GM18870 (cell line): Measurements from ENCODE around the gene NELL2.

Experiments used
- ATAC-seq: cut with Tn5 transposase; IDR thresholded peaks from one replicate; pipeline ENCODE4 v1.9.1; 2021; ENCODE audit warnings: moderate library complexity; ENCODE audit not compliant: unreplicated experiment

NELL2 gene

DNA sequence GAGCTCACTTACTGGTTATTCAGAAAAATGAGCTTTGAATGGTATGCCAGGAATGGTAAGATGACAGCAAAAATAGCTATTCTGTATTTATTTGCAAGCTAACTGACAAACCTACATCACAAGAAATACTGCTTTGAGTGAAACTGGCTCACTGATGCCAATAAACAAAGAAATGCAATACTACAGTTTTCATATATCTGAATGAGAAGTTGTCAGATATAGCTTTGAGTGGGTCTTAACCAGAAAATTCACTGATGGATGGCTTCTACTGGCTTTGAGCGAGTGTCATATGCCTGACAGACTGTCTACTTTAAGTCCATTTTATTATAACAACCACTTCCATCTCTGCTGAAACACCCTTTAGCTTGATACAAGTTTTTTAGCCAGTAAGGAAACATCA lies 330.1 kb downstream of the NELL2 start:
- no peak for ATAC-seq

GRCh38 chr12:44544018-44544417 lies 332.1 kb downstream of the NELL2 start:
- ATAC-seq = peak; percentile 50

GRCh38 chr12:44542716-44543115 lies 333.4 kb downstream of the NELL2 start:
- ATAC-seq = no peak

DNA sequence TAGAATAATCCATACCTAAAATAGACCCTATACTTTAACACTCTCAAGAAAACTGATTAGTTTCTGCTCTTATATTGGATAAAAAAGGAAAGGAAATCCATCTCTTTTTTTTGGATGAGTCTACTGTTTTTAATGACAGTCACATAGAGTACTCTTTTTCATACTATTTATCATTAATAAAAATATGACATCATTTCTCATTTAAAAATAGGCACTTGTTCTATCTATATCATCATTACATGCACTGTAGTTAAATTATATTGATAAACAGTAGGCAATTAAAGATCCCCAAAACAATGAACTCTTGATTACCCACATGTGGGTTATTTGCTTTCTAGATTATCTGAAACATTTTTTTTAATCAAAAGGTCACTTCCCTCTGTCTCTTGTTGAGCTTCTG lies 338.8 kb downstream of the NELL2 start:
- no peak for ATAC-seq

GRCh38 chr12:44532940-44533339 lies 343.2 kb downstream of the NELL2 start:
- no peak for ATAC-seq

GRCh38 chr12:44531320-44531971 lies 344.7 kb downstream of the NELL2 start:
- ATAC-seq = no peak

- no peak for ATAC-seq
Measured at GRCh38 chr12:44526655-44527182, 349.4 kb downstream of the NELL2 start.

GRCh38 chr12:44525806-44526654 lies 350.1 kb downstream of the NELL2 start:
- no peak for ATAC-seq

DNA sequence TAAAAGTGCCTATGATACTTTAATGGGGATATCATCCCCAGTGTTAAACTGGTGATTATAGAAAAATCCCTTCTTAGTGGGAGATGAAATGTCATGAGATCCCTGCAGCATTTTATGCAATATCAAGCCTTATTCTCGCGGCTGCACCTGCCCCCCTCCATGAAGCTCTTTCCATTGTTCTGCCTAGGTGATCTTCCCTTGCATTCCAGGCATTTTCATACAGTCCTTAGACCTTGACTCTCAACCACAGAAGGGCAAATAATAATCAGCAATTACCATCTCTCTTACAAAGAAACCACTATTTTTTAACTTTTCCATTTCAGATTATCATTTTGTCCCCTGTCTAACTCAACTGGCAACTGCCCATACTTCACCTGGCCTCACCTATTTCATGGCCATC lies 352.3 kb downstream of the NELL2 start:
- no peak for ATAC-seq

DNA sequence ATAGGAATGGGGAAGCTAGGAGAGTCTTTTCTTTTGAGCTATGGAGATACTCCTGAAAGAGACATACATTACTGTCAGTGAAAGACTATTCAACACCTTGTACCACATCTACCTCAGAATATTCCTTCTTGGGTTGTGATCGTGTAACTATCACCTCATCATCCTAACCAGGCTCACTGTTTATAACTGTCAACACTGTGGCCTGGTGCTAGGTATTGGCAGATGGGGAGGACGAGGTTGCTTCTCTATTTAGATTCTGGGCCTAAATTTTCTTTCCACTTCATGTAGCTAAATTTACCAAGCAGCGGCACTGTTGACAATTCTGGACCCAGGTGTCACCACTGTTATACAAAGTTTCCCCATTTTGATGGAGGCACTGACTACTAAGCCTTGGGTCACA lies 354.4 kb downstream of the NELL2 start:
- ATAC-seq = no peak

DNA sequence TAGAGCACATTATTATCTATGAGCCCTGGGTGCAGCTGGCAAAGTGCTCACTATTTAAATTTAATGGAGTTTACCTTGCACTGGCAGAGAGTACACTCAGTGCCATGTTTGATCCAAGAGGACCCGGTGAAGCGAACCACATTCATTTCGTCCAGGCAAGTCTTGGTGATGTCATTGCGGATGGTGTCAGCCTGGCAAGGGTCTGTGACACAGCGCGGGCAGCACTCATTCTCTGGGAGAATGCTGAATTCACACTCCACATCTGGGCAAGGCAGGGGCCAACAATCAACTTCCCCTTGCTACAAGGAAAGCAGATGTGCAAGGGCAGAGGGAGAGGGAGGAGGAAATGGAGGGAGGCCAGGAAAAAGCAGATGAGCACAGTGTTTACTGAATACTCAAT lies 356.2 kb downstream of the NELL2 start:
- no peak for ATAC-seq

DNA sequence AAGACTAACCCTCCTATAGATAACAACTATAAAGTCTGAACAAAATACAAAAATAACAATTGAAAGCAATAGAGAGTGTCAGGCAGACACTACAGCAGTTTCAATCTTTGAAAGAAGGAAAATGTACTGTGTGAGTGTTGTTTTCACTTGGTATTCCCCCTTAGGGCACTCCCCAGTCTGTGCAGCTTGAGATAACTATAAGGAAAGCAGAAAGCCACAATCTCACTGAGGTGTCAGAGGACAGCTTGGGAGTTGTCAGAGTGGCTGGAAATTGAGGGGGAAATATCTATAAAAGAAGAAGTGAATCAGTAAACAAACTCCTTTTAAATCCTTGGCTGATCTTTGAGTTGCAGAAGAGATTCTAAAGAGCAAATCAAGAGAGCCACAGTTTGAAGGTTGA lies 364.8 kb downstream of the NELL2 start:
- ATAC-seq = no peak

DNA sequence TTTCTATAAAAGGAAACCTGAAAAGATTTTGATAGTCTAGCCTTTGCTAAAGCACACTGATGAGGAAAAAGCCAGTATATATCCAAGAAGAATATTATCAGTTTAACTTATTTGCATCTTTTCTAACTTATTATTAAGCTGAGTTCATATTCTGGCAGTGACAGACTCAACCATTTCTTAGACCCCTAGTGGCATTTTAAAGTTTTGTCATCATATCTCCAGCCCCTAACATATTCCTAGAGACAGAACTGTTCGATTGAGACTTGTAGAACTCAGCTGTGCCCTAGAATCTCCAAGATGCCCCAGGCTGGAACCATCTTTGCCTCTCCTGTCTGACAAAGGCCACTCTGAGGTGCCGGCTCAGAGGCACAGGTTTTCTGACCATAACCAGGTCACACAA lies 365.6 kb downstream of the NELL2 start:
- ATAC-seq = no peak

DNA sequence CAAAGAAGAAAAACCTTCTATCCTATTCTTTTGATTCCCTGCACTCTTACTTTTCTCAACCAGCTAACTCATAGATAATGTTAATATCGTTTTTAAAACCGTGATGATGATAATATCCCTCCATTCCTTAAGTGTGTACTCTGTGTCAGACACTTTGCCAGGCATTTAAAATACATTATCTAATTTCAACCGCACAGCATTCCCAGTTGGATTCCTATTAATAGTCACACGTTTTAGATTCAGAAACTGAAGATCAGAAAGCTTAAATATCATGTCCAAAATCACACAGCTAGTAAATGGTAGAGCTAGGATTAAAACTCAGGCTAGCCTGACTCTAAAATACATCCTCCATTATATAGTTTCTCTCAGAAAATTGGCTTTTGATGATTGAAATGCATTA lies 366.0 kb downstream of the NELL2 start:
- no peak for ATAC-seq

- no peak for ATAC-seq
Measured at GRCh38 chr12:44509471-44509870, 366.6 kb downstream of the NELL2 start.

DNA sequence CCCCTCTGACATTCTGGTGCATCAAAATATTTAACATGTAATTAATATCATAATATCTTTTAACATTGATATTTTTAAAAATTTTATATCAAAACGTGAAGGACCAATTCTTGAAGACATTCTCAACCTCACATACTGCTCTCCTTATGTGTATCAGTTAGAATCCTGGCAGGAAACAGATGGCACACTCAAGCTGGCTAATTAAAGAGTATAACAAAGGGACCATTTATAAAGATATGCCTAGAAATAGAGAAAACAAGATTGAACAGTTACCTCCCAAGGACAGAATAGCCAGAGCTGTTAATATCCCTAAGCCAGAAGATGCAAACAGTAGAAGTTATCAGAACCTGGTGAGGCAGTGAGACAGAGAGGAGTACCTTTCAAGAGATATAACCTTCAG lies 368.7 kb downstream of the NELL2 start:
- ATAC-seq = no peak

GRCh38 chr12:44504799-44505198 lies 371.3 kb downstream of the NELL2 start:
- ATAC-seq = no peak

DNA sequence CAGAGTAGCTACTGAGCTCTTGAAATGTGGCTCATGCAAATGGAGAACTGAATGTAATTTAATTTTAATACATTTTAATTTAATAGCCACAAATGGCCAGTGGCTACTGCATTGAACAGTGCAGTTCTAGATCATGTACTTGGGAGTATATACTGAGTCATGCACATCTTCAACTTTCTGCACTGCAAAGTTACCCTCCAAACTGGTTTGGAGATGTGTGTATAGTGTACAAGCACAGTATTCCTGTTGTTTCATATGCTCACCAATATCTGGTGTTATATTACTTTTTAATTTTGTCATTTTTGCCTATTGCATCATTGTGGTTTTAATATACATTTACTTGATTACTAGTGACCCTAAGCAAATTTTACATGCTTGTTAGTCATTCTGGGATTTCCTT lies 372.8 kb downstream of the NELL2 start:
- ATAC-seq = no peak

GRCh38 chr12:44502681-44503080 lies 373.4 kb downstream of the NELL2 start:
- no peak for ATAC-seq

GRCh38 chr12:44500423-44500822 lies 375.7 kb downstream of the NELL2 start:
- no peak for ATAC-seq

DNA sequence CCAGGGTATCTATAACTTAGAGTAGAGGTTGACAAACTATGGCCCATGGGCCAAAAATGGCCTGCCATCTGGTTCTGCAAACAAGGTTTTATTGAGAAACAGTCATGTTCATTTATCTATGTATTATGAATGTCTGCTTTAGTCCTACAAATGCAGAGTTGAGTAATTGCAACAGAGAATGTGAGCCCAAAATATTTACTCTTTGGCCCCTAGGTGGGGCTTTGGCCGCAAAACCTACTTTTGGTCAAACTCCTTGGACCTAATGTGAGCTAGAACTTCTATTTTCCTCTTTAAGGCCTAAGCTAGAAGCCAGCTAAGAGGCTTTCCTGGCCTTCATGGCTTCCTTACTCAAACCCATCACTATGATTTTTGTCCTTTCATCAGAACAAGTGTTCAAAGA lies 379.1 kb downstream of the NELL2 start:
- ATAC-seq = no peak

GRCh38 chr12:44490181-44490580 lies 385.9 kb downstream of the NELL2 start:
- ATAC-seq = no peak
